DND-41 (cell line): Measurements from ENCODE around the gene KCNC1.

Experiments
- CTCF ChIP-seq: IDR thresholded peaks from 2 replicates; pipeline ENCODE4 v1.5.1; 2012; ENCODE audit warnings: borderline replicate concordance, low read length, moderate library complexity, mild to moderate bottlenecking; ENCODE audit not compliant: poor library complexity, severe bottlenecking; ENCODE audit errors: extremely low read depth
- EZH2 ChIP-seq: IDR thresholded peaks from 3 replicates; pipeline ENCODE4 v1.6.1; 2012; ENCODE audit warnings: borderline replicate concordance, low read depth, mild to moderate bottlenecking, moderate library complexity, low read length, inconsistent platforms; ENCODE audit not compliant: severe bottlenecking

GRCh38 chr11:17747131-17747955, 12.8 kb downstream of the KCNC1 start:
- TF ChIP-seq CTCF (no peak), EZH2 (no peak)
